ENCODE measurements around the gene SOCS1.

GRCh38 chr16:11212798-11213196, 43.2 kb downstream of the SOCS1 start:
- TF ChIP-seq CTCF (IDR thresholded peaks at IDR 0.05; ENCODE audit: insufficient read depth, low read length): no peak
- no peak for TF ChIP-seq POLR2AphosphoS5 (IDR thresholded peaks at IDR 0.05; ENCODE audit: low read depth)
- TF ChIP-seq, protein P1, sequence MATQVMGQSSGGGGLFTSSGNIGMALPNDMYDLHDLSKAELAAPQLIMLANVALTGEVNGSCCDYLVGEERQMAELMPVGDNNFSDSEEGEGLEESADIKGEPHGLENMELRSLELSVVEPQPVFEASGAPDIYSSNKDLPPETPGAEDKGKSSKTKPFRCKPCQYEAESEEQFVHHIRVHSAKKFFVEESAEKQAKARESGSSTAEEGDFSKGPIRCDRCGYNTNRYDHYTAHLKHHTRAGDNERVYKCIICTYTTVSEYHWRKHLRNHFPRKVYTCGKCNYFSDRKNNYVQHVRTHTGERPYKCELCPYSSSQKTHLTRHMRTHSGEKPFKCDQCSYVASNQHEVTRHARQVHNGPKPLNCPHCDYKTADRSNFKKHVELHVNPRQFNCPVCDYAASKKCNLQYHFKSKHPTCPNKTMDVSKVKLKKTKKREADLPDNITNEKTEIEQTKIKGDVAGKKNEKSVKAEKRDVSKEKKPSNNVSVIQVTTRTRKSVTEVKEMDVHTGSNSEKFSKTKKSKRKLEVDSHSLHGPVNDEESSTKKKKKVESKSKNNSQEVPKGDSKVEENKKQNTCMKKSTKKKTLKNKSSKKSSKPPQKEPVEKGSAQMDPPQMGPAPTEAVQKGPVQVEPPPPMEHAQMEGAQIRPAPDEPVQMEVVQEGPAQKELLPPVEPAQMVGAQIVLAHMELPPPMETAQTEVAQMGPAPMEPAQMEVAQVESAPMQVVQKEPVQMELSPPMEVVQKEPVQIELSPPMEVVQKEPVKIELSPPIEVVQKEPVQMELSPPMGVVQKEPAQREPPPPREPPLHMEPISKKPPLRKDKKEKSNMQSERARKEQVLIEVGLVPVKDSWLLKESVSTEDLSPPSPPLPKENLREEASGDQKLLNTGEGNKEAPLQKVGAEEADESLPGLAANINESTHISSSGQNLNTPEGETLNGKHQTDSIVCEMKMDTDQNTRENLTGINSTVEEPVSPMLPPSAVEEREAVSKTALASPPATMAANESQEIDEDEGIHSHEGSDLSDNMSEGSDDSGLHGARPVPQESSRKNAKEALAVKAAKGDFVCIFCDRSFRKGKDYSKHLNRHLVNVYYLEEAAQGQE (IDR thresholded peaks at IDR 0.05; ENCODE audit: insufficient replicate concordance, low read depth): no peak
- no peak for TF ChIP-seq GABPA (IDR thresholded peaks at IDR 0.05; ENCODE audit: low read depth)
- TF ChIP-seq SPI1 (IDR thresholded peaks at IDR 0.05; ENCODE audit: borderline replicate concordance, low read depth): no peak
